RPMI8226 (cell line): ENCODE results near the gene CCND1.
"Not testable (repeated sequence)": the region's sequence is repeated elsewhere in the genome, so short reads cannot be mapped to it uniquely, and the experiment has no call there.

ENCODE experiments used
- DNase-seq: peaks from one replicate; pipeline ENCODE4 v3.0.0-alpha.2; 2015

The CCND1 gene

GRCh38 chr11:69669486-69669885 is 28.5 kb downstream of the CCND1 start:
- no peak for DNase-seq

GRCh38 chr11:69670158-69670845 is 29.3 kb downstream of the CCND1 start:
- DNase-seq: peak; percentile 75

- DNase-seq: no peak
Observed at GRCh38 chr11:69671734-69672465, 30.9 kb downstream of the CCND1 start.

GRCh38 chr11:69674267-69674885 is 33.4 kb downstream of the CCND1 start:
- peak; percentile 22 for DNase-seq

GRCh38 chr11:69674886-69675714 is 34.1 kb downstream of the CCND1 start, which contains the start of gene LTO1:
TSS of gene LTO1 (minus strand) at chr11:69675353. CDS start at chr11:69675239, 114 bp downstream.
- peak; percentile 97 for DNase-seq

GRCh38 chr11:69677749-69678148 is 36.8 kb downstream of the CCND1 start:
- no peak for DNase-seq

GRCh38 chr11:69680688-69681087 is 39.7 kb downstream of the CCND1 start:
- no peak for DNase-seq

- DNase-seq: no peak
Observed at GRCh38 chr11:69682221-69682620, 41.3 kb downstream of the CCND1 start.

- no peak for DNase-seq
Observed at GRCh38 chr11:69682681-69683326, 41.8 kb downstream of the CCND1 start.

GRCh38 chr11:69683764-69684333 is 42.9 kb downstream of the CCND1 start:
- DNase-seq: peak; percentile 50

- DNase-seq: no peak
Observed at GRCh38 chr11:69684651-69685050, 43.7 kb downstream of the CCND1 start.

- no peak for DNase-seq
Observed at GRCh38 chr11:69685348-69685747, 44.4 kb downstream of the CCND1 start.

- no peak for DNase-seq
Observed at GRCh38 chr11:69686452-69686851, 45.5 kb downstream of the CCND1 start.

GRCh38 chr11:69686856-69687255 is 45.9 kb downstream of the CCND1 start:
- DNase-seq: no peak

GRCh38 chr11:69687969-69688771 is 47.2 kb downstream of the CCND1 start:
- not testable (repeated sequence) for DNase-seq

GRCh38 chr11:69689484-69690319 is 48.7 kb downstream of the CCND1 start:
- DNase-seq: no peak

GRCh38 chr11:69691463-69691862 is 50.5 kb downstream of the CCND1 start:
- DNase-seq: no peak

GRCh38 chr11:69692422-69692821 is 51.5 kb downstream of the CCND1 start:
- no peak for DNase-seq

GRCh38 chr11:69694781-69695180 is 53.8 kb downstream of the CCND1 start:
- no peak for DNase-seq

- DNase-seq: no peak
Observed at GRCh38 chr11:69695581-69695980, 54.6 kb downstream of the CCND1 start.
